GM11168 (cell line): ENCODE measurements around the gene GTF2A1.

Experiments used
- in situ Hi-C: fragments of 300-500 bp; cut with MboI; formaldehyde crosslinking; loops from one replicate; pipeline ENCODE4 v1.12.0; 2022; ENCODE audit warnings: low sequenced_read_pairs; ENCODE audit not compliant: unreplicated experiment

Gene GTF2A1

GRCh38 chr14:81144824-81145603 is 75.7 kb downstream of the GTF2A1 start:
- in situ Hi-C loops = no loop called here

- in situ Hi-C loops = no loop called here
These were observed 77.0 kb downstream of the GTF2A1 start for GRCh38 chr14:81143793-81144192.

GRCh38 chr14:81141426-81141825 is 79.3 kb downstream of the GTF2A1 start:
- in situ Hi-C loops = no loop called here

GRCh38 chr14:81138429-81138828 is 82.3 kb downstream of the GTF2A1 start:
- in situ Hi-C loops = no loop called here

- in situ Hi-C loops = no loop called here
These were observed 83.4 kb downstream of the GTF2A1 start for GRCh38 chr14:81137316-81137715.

- in situ Hi-C loops = no loop called here
These were observed 87.4 kb downstream of the GTF2A1 start for GRCh38 chr14:81133400-81133799.

GRCh38 chr14:81132468-81132867 is 88.3 kb downstream of the GTF2A1 start:
- in situ Hi-C loops = no loop called here

- in situ Hi-C loops = no loop called here
These were observed 91.5 kb downstream of the GTF2A1 start for GRCh38 chr14:81129242-81129641.

- in situ Hi-C loops = no loop called here
These were observed 93.0 kb downstream of the GTF2A1 start for GRCh38 chr14:81127785-81128184.

- in situ Hi-C loops = no loop called here
These were observed 95.2 kb downstream of the GTF2A1 start for GRCh38 chr14:81125536-81125935.
